ENCODE results near the gene INAFM2.

The INAFM2 gene

DNA sequence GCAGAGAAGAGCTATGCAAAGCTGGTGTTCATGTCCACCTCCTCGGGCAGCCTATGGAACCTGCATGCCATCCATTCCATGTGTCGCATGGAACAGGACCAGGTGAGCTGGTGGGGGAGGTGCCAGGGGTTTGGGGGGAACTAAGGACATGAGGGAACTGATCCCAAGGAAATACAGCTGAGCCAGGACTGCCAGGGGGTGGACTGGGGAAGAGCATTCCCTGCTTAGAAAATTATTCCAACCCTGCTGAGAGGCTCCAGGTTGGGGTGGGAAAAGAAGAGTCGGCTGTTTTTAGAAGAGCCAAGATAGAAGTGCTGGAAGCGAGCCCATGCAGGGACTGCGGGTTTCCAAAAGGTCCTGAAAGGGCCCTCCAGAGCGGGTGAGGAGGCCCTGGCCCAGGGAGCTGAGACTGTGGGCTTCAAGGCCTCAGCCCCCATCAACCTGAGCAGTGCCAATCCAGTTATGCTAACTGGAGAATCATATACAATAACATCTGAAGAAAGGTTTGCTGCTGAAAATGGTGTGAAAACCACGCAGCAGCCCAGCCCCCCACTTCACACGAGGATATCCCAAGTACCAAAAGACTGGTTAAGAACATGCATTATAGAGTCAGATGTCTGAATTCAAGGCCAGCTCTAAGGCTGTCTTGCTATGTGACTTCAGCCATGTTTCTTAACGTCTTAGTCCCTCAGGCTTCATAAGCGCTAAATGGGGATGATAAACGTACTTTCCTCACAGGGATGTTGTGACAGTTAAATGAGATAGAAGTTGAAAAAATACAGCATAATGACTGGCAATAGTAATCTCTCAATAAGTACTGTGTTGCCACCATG lies 42.3 kb downstream of the INAFM2 start:
- no peak for DNase-seq

- no peak for DNase-seq
Measured at GRCh38 chr15:40366457-40367370, 43.2 kb downstream of the INAFM2 start.

DNA sequence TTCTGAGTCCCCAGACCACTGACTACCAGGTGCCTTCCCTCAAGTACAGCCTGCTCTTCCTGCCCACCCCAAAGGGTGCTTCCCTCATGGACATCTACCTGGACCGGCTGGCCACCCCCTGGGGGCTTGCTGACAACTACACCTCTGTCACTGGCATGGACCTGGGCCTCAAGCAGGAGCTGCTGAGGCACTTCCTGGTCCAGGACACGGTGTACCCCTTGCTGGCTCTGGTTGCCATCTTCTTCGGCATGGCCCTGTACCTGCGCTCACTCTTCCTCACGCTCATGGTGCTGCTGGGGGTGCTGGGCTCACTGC lies 43.8 kb downstream of the INAFM2 start:
- no peak for DNase-seq

GRCh38 chr15:40367686-40368611 lies 44.5 kb downstream of the INAFM2 start:
- no peak for DNase-seq

- no peak for DNase-seq
Measured at GRCh38 chr15:40368719-40369473, 45.4 kb downstream of the INAFM2 start.

DNA sequence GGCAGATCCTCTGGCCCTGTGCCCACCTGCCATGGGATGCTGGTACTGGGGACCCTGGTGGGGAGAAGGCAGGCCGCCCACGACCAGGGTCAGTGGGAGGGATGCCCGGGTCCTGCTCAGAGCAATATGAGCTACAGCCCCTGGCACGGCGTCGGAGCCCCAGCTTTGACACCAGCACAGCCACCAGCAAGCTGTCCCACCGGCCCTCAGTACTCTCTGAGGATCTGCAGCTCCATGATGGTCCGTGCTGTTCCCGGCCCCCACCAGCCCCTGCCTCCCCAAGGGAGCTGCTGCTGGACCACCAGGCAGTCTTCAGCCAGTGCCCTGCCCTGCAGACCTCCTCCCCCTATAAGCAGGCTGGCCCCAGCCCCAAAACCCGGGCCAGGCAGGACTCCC lies 46.0 kb downstream of the INAFM2 start:
- no peak for DNase-seq

GRCh38 chr15:40369971-40370370 lies 46.5 kb downstream of the INAFM2 start:
- no peak for DNase-seq

DNA sequence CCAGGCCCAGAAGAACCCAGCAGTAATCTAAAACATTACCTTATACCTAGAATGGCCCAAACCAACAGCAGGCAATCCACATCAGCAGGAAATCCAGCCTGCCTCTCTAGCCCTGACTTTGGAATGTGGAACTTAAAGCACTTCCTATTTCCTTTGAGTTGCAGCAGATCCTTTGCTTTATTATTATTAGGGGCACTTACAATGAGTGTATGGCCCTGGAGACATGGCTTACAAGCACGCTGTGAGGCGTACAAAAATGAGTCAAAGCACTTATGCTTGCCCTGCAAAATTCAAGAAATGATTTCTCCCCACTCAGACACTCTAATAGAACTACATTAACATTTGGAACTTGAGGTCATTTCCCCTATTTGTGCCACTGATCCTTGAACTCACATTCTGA lies 49.5 kb downstream of the INAFM2 start:
- DNase-seq = no peak

Measured in NCI-H2081 treated with DMSO at 0.1 percent for 48 hours (cell line).